ENCODE results near the gene ITGA5.

GRCh38 chr12:54393207-54393609 is 25.9 kb downstream of the ITGA5 start:
- TF ChIP-seq CTCF (IDR thresholded peaks at IDR 0.05) (no peak), POLR2A (IDR thresholded peaks at IDR 0.05) (no peak)
